GM12878 (cell line): Measurements from ENCODE around the gene GRAMD1B. TPM values are rescaled to one million over a fixed set of nuclear protein-coding genes. Genes with fewer than 3 reads are reported as not detected.
A peak's percentile ranks its signal among the peaks of the same experiment; 100 is the strongest.

Experiments used
- ATF7 ChIP-seq: fragments of 450-650 bp; IDR thresholded peaks from 2 replicates; pipeline ENCODE4 v1.6.1; 2016; ENCODE audit warnings: low read depth, mild to moderate bottlenecking
- BHLHE40 ChIP-seq, 2 experiments: fragments of 450-650 bp in 1 of 2; IDR thresholded peaks; 2 replicates each; pipeline ENCODE4 v1.6.1; 2011 to 2017; ENCODE audit warnings: low read depth in 2 of 2, borderline replicate concordance in 1 of 2, improper control_type of control experiment in 1 of 2, low read length in 1 of 2, mild to moderate bottlenecking in 1 of 2
- CBFB ChIP-seq: IDR thresholded peaks from 2 replicates; pipeline ENCODE4 v1.6.1; 2016; ENCODE audit warnings: antibody characterized with exemption, low read depth
- CHD4 ChIP-seq: fragments of 200-600 bp; sonication (generic); IDR thresholded peaks from 2 replicates; pipeline ENCODE4 v1.6.1; 2016; ENCODE audit warnings: mild to moderate bottlenecking
- ESRRA ChIP-seq: IDR thresholded peaks from 2 replicates; pipeline ENCODE4 v1.6.1; 2012; ENCODE audit warnings: mild to moderate bottlenecking, low read length, improper control_type of control experiment
- FOXK2 ChIP-seq: fragments of 450-650 bp; IDR thresholded peaks from 2 replicates; pipeline ENCODE4 v1.6.1; 2017; ENCODE audit warnings: mild to moderate bottlenecking, moderate library complexity
- GABPA ChIP-seq: IDR thresholded peaks from 2 replicates; pipeline ENCODE4 v1.6.1; 2014; ENCODE audit warnings: antibody characterized with exemption, low read depth, mild to moderate bottlenecking, inconsistent platforms
- HCFC1 ChIP-seq: fragments of 150-350 bp; IDR thresholded peaks from 2 replicates; pipeline ENCODE4 v1.6.1; 2014; ENCODE audit warnings: low read length
- HDAC6 ChIP-seq: fragments of 200-600 bp; sonication (generic); IDR thresholded peaks from one replicate; pipeline ENCODE4 v1.8.0; 2017; ENCODE audit warnings: antibody characterized with exemption; ENCODE audit not compliant: unreplicated experiment
- JUND ChIP-seq: IDR thresholded peaks from 2 replicates; pipeline ENCODE4 v1.6.1; 2012; ENCODE audit warnings: low read depth, mild to moderate bottlenecking, low read length, improper control_type of control experiment, moderate library complexity
- KDM1A ChIP-seq: fragments of 200-600 bp; sonication (generic); IDR thresholded peaks from 2 replicates; pipeline ENCODE4 v1.6.1; 2016; ENCODE audit warnings: borderline replicate concordance
- KLF5 ChIP-seq: fragments of 450-650 bp; IDR thresholded peaks from 2 replicates; pipeline ENCODE4 v1.6.1; 2014; ENCODE audit warnings: mild to moderate bottlenecking; ENCODE audit not compliant: partially characterized antibody
- MYC ChIP-seq: IDR thresholded peaks from 2 replicates; pipeline ENCODE4 v1.6.1; 2011; ENCODE audit warnings: mild to moderate bottlenecking, low read length, moderate library complexity, inconsistent platforms; ENCODE audit not compliant: insufficient read depth, insufficient replicate concordance, insufficient read length, severe bottlenecking
- NR2C1 ChIP-seq: fragments of 450-650 bp; IDR thresholded peaks from 2 replicates; pipeline ENCODE4 v1.6.1; 2017; ENCODE audit warnings: antibody characterized with exemption, mild to moderate bottlenecking, moderate library complexity
- NR2F1 ChIP-seq: fragments of 450-650 bp; conservative IDR thresholded peaks from 2 replicates; pipeline ENCODE4 v1.6.1; 2017; ENCODE audit warnings: mild to moderate bottlenecking
- PML ChIP-seq: IDR thresholded peaks from 2 replicates; pipeline ENCODE4 v1.6.1; 2012; ENCODE audit warnings: low read length, inconsistent platforms
- POLR2A ChIP-seq: IDR thresholded peaks from 2 replicates; pipeline ENCODE4 v1.6.1; 2011; ENCODE audit warnings: low read depth, mild to moderate bottlenecking, low read length
- POLR2AphosphoS5 ChIP-seq: IDR thresholded peaks from 2 replicates; pipeline ENCODE4 v1.6.1; 2011; ENCODE audit warnings: mild to moderate bottlenecking, low read length, inconsistent platforms
- RAD21 ChIP-seq: IDR thresholded peaks from 2 replicates; pipeline ENCODE4 v1.6.1; 2011; ENCODE audit warnings: mild to moderate bottlenecking, low read depth, low read length, moderate library complexity; ENCODE audit not compliant: insufficient read depth
- RAD51 ChIP-seq: fragments of 450-650 bp; IDR thresholded peaks from 2 replicates; pipeline ENCODE4 v1.6.1; 2016; ENCODE audit warnings: moderate library complexity, mild to moderate bottlenecking, inconsistent platforms
- STAT3 ChIP-seq: IDR thresholded peaks from 2 replicates; pipeline ENCODE4 v1.6.1; 2011; ENCODE audit warnings: low read depth, low read length, improper control_type of control experiment
- TARDBP ChIP-seq: IDR thresholded peaks from 2 replicates; pipeline ENCODE4 v1.6.1; 2016; ENCODE audit warnings: borderline replicate concordance
- TBL1XR1 ChIP-seq: IDR thresholded peaks from 2 replicates; pipeline ENCODE4 v1.6.1; 2012; ENCODE audit warnings: low read depth, low read length, improper control_type of control experiment
- ZBTB4 ChIP-seq: fragments of 450-650 bp; formaldehyde crosslinking; IDR thresholded peaks from 2 replicates; pipeline ENCODE4 v1.4.0; 2022; ENCODE audit warnings: mild to moderate bottlenecking, moderate library complexity
- ZNF687 ChIP-seq: fragments of 450-650 bp; IDR thresholded peaks from 2 replicates; pipeline ENCODE4 v1.6.1; 2017; ENCODE audit warnings: mild to moderate bottlenecking, moderate library complexity
- ZSCAN29 ChIP-seq: fragments of 450-650 bp; IDR thresholded peaks from 2 replicates; pipeline ENCODE4 v1.6.1; 2017; ENCODE audit warnings: mild to moderate bottlenecking, moderate library complexity
- ZZZ3 ChIP-seq: IDR thresholded peaks from 2 replicates; pipeline ENCODE4 v1.6.1; 2011; ENCODE audit warnings: low read depth; ENCODE audit not compliant: control insufficient read depth, insufficient read length
- polyA plus RNA-seq, 11 experiments: library from polyadenylated mRNA; depleted of rRNA in 4 of 11; unstranded in 6 of 11; stranded (reverse) in 5 of 11; fragments of >200 nt; fragmentation: Nextera tagmentation in 4 of 11; fragmentation: Illumina TruSeq in 1 of 11; extraction: Ambion mirVana in 4 of 11; extraction: Trizol in 1 of 11; gene quantifications; 1 replicate in 1 of 11; 2 replicates in 10 of 11; pipeline versions ENCODE4 v1.2.1 to v1.2.3, GENCODE V29; 2011 to 2016; ENCODE audit warnings: inconsistent platforms in 2 of 11, missing spikeins in 2 of 11, low read depth in 1 of 11
- total RNA-seq, 4 experiments: library from RNA; depleted of rRNA in 3 of 4; stranded (reverse); fragments of >200 nt in 3 of 4; fragmentation: Illumina TruSeq in 1 of 4; extraction: Trizol in 1 of 4; gene quantifications; 2 replicates each; pipeline versions ENCODE4 v1.2.1 to v1.2.3, GENCODE V29; 2013 to 2021

The GRAMD1B gene
- total and polyA plus RNA-seq, 10 of the 15 experiments (the other 5 are each of a cell fraction or from before 2014, with no cell fraction given) = 1.9 to 49.1 (median 26.9) TPM

GRCh38 chr11:123479048-123479837 lies 49.2 kb downstream of the GRAMD1B start (continued):
- TF ChIP-seq CHD4 (no peak), KLF5 (no peak), NR2C1 (no peak), ZBTB4 (CRISPR knock-in tag) (no peak), ZSCAN29 (no peak), RAD51 (0 out of 2 replicates have a peak, but pooled peaks have one; percentile 10), NR2F1 (peak; percentile 79), HCFC1 (no peak), MYC (no peak), ESRRA (no peak), HDAC6 (no peak), TARDBP (no peak), GABPA (no peak), BHLHE40 (IDR thresholded peaks at IDR 0.05; ENCODE audit: borderline replicate concordance in 1 of 2, low read depth in 2 of 2, low read length in 1 of 2) (peak; percentile 59 to 87), STAT3 (no peak), PML (no peak; the same call in 1 of the 2 replicates), FOXK2 (no peak), ZZZ3 (no peak), POLR2A (no peak), ATF7 (no peak), ZNF687 (no peak), POLR2AphosphoS5 (no peak), TBL1XR1 (peak; percentile 44; the same call in 1 of the 2 replicates), CBFB (peak; percentile 90), RAD21 (no peak), KDM1A (no peak), JUND (no peak)
